C4-2B (cell line): ENCODE results near the gene PXDC1.

Source experiments
- ZFX ChIP-seq: fragments of 450-650 bp; IDR thresholded peaks from 2 replicates; pipeline ENCODE4 v1.6.1; 2017
- TF ChIP-seq, protein P1 (sequence below): fragments of 450-650 bp; conservative IDR thresholded peaks from 2 replicates; pipeline ENCODE4 v1.5.1; 2017; ENCODE audit warnings: mild to moderate bottlenecking

DNA sequence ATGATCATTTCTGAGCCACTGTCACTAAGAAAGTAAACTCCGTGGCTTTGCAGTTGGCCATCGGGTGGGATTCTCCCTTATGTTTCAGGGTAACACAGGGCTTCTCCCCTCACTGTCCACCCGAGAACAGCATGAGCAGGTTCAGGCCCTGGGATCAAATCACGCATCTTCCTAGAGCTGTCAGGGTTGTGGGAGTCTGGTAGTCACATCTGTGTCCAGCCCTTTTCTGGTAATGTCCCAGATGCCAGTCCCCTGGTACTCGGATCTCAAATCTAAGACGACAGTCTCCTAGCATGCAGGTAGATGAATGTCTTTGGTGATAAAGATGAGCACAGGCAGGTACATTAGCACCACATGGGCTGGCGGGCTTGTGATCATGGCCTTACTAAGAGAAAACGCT is 4.8 kb downstream of the PXDC1 start:
- TF ChIP-seq, protein P1, sequence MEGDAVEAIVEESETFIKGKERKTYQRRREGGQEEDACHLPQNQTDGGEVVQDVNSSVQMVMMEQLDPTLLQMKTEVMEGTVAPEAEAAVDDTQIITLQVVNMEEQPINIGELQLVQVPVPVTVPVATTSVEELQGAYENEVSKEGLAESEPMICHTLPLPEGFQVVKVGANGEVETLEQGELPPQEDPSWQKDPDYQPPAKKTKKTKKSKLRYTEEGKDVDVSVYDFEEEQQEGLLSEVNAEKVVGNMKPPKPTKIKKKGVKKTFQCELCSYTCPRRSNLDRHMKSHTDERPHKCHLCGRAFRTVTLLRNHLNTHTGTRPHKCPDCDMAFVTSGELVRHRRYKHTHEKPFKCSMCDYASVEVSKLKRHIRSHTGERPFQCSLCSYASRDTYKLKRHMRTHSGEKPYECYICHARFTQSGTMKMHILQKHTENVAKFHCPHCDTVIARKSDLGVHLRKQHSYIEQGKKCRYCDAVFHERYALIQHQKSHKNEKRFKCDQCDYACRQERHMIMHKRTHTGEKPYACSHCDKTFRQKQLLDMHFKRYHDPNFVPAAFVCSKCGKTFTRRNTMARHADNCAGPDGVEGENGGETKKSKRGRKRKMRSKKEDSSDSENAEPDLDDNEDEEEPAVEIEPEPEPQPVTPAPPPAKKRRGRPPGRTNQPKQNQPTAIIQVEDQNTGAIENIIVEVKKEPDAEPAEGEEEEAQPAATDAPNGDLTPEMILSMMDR = no peak
- no peak for TF ChIP-seq ZFX
